ENCODE data around the gene TBK1. TPM values are rescaled to one million over a fixed set of nuclear protein-coding genes. Genes with fewer than 3 reads are reported as not detected.
"Not testable (repeated sequence)": the region's sequence is repeated elsewhere in the genome, so short reads cannot be mapped to it uniquely, and the experiment has no call there.

Gene TBK1
- total RNA-seq, 4 donors from 2014 or later: 22.6 to 38.4 (median 32.1) TPM

- Histone ChIP-seq H3K4me3 (no peak overlapping the region), H3K9me3 (no peaks in the 10 kb centered on the region), H3K27ac (no peak overlapping the region), H3K36me3 (no peaks in the 10 kb centered on the region), H3K4me1 (no peaks in the 10 kb centered on the region), H3K27me3 (no peaks in the 10 kb centered on the region)
- no peak for ATAC-seq
- TF ChIP-seq POLR2A (IDR thresholded peaks at IDR 0.05) (no peak), POLR2AphosphoS5 (IDR thresholded peaks at IDR 0.05) (no peak), EP300 (IDR thresholded peaks at IDR 0.05) (no peak)
- TF ChIP-seq, protein P1, sequence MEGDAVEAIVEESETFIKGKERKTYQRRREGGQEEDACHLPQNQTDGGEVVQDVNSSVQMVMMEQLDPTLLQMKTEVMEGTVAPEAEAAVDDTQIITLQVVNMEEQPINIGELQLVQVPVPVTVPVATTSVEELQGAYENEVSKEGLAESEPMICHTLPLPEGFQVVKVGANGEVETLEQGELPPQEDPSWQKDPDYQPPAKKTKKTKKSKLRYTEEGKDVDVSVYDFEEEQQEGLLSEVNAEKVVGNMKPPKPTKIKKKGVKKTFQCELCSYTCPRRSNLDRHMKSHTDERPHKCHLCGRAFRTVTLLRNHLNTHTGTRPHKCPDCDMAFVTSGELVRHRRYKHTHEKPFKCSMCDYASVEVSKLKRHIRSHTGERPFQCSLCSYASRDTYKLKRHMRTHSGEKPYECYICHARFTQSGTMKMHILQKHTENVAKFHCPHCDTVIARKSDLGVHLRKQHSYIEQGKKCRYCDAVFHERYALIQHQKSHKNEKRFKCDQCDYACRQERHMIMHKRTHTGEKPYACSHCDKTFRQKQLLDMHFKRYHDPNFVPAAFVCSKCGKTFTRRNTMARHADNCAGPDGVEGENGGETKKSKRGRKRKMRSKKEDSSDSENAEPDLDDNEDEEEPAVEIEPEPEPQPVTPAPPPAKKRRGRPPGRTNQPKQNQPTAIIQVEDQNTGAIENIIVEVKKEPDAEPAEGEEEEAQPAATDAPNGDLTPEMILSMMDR (IDR thresholded peaks at IDR 0.05): no peak
- WGBS, 2 donors (ENCODE audit: low coverage in 1 of 2): 80 to 92% methylated on average over 5 to 6 of the region's 6 CpGs
Observed at GRCh38 chr12:64534672-64535199, 82.8 kb downstream of the TBK1 start.

DNA sequence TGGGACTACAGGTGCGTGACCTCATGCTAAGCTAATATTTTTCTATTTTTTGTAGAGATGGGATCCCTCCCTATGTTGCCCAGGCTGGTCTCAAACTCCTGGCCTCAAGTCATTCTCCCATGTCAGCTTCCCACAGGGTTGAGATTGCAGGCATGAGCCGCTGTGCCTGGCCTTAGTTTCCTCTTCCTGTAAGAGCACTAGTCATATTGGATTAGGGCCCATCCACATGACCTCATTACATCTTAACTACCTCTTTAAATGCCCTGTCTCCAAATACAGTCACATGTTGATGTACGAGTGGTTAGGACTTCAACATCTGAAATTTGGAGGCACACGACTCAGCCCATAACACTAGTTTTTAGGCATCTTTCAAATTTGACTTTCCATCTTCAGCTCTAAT, 86.2 kb downstream of the TBK1 start:
- TF ChIP-seq POLR2A (IDR thresholded peaks at IDR 0.05) (no peak), EP300 (IDR thresholded peaks at IDR 0.05) (no peak), POLR2AphosphoS5 (IDR thresholded peaks at IDR 0.05) (no peak)
- TF ChIP-seq, protein P1 (IDR thresholded peaks at IDR 0.05): no peak
- H3K27ac ChIP-seq: no peak overlapping the region
- H3K4me3 ChIP-seq: no peak overlapping the region
- H3K27me3 ChIP-seq: peaks cover 3% of the 10 kb centered on the region
- 79 to 85% methylated on average over 2 to 3 of the region's 4 CpGs for WGBS, 2 donors (ENCODE audit: low coverage in 1 of 2)
- ATAC-seq: no peak
- H3K36me3 ChIP-seq: no peaks in the 10 kb centered on the region
- no peaks in the 10 kb centered on the region for H3K4me1 ChIP-seq
- no peaks in the 10 kb centered on the region for H3K9me3 ChIP-seq

DNA sequence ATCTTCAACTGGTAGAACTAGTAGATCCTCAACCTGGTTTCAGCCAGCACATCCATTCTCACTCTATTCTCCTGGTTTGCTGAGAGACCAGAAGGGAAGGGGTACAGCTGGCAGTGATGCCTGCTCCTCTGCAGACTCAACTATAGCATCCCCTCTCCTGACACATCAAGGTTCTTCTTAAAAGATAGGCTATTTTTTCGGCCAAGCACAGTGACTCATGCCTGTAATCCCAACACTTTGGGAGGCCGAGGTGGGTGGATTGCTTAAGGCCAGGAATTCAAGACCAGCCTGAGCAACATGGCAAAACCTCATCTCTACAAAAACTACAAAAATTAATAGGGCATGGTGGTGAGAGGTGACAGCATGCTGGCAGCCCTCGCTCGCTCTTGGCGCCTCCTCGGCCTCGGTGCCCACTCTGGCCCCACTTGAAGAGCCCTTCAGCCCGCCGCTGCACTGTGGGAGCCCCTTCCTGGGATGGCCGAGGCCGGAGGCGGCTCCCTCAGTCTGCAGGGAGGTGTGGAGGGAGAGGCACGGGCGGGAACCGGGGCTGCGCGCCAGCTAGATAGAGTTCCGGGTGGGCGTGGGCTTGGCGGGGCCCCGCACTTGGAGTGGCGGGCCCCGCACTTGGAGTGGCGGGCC, 90.6 kb downstream of the TBK1 start:
- H3K27me3 ChIP-seq, H3K27ac ChIP-seq, H3K36me3 ChIP-seq, H3K9me3 ChIP-seq, H3K4me1 ChIP-seq: not testable (repeated sequence)
- WGBS, 2 donors (ENCODE audit: low coverage in 1 of 2): 83 to 92% methylated on average over 1 to 5 of the region's 24 CpGs
- peak overlapping the region in 1 of 2 donors; percentile 10 for H3K4me3 ChIP-seq
- peak; percentile 19 for ATAC-seq

DNA sequence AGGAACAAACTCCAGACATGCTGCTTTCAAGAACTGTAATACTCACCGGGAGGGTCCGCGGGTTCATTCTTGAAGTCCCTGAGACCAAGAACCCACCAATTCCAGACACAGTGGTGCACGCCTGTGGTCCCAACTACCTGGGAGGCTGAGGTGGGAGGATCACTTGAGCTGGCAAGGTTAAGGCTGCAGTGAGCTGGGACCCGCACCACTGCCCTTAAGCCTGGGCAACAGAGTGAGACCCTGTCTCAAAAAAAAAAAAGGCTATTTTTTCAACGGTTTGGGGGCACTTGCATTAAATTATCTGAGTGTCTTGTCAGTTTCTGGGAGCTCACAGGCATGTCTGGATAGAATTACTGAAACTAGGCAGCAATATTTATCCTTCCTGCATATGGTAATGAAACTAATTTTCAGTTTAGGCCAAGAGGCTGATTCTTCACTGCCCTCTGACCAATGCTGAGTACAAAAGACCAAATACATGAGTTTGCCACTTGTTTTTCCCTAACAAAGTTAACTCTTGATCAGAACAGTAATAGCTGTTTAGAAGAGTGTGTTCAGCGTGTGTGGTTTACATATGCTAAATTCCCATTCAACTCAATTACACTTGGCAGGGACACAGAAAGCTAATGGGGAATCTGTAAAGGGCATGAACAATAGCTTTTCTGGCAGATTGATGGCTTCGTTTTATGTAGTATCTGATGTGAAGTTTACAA, 92.6 kb downstream of the TBK1 start:
- 60% methylated on average over 4 to 5 of the region's 8 CpGs for WGBS, 2 donors (ENCODE audit: low coverage in 1 of 2)
- TF ChIP-seq, protein P1 (IDR thresholded peaks at IDR 0.05): no peak
- TF ChIP-seq POLR2A (IDR thresholded peaks at IDR 0.05): no peak
- TF ChIP-seq EP300 (IDR thresholded peaks at IDR 0.05): no peak
- TF ChIP-seq POLR2AphosphoS5 (IDR thresholded peaks at IDR 0.05): no peak
- H3K9me3 ChIP-seq: no peaks in the 10 kb centered on the region
- ATAC-seq: no peak
- peaks cover 3% of the 10 kb centered on the region for H3K27me3 ChIP-seq
- no peak overlapping the region for H3K27ac ChIP-seq
- no peak overlapping the region for H3K4me3 ChIP-seq
- H3K36me3 ChIP-seq: no peaks in the 10 kb centered on the region
- peaks cover 0 to under 1% (median 0%) of the 10 kb centered on the region in 3 donors for H3K4me1 ChIP-seq

GRCh38 chr12:64545081-64545382, 93.1 kb downstream of the TBK1 start:
- no peak for TF ChIP-seq POLR2A (IDR thresholded peaks at IDR 0.05)
- TF ChIP-seq POLR2AphosphoS5 (IDR thresholded peaks at IDR 0.05): no peak
- TF ChIP-seq, protein P1 (IDR thresholded peaks at IDR 0.05): no peak
- no peak for ATAC-seq
- Histone ChIP-seq H3K27ac (no peak overlapping the region), H3K9me3 (no peaks in the 10 kb centered on the region), H3K4me1 (peaks cover 0 to 5% (median 3%) of the 10 kb centered on the region in 3 donors), H3K36me3 (no peaks in the 10 kb centered on the region), H3K4me3 (no peak overlapping the region), H3K27me3 (peaks cover 3% of the 10 kb centered on the region)
- 66 to 80% methylated on average over 3 of the region's 3 CpGs for whole genome bisulfite sequencing, 2 donors (ENCODE audit: low coverage in 1 of 2)
